ENCODE measurements around the gene MARK3.

The MARK3 gene

DNA sequence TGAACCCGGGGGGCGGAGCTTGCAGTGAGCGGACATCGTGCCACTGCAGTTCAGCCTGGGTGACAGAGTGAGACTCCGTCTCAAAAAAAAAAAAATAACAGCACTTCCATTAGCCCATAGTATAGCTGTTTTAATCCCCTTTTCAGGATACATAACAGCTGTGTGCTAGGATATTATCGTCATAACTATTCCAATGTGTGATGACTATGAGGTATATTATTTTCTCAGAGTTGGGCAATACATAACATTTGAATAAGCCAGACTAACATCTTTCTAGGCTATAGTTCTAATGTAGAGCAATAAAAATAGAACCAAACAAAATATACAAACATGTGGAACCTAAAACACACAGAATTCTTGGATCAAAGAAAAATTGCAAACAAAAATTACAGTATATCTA lies 57.1 kb downstream of the MARK3 start:
- DNase-seq = no peak

DNA sequence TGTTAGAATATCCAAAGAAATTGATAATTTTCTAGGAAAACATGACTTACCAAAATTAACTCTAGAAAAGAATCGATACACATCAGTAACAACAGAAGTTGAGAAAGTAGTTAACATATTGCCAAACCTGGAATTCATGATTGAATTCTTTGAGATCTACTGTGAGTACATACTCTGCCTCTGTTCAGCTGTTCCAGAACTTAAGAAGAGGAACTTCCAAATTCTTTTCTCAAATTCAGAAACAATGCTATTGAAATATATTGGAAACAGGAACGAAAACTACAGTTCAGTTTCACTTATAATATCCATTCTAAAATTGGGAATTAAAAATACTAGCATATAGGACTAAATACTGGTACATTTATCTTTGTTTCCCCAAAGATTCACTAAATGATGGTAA lies 57.9 kb downstream of the MARK3 start:
- DNase-seq = no peak

DNA sequence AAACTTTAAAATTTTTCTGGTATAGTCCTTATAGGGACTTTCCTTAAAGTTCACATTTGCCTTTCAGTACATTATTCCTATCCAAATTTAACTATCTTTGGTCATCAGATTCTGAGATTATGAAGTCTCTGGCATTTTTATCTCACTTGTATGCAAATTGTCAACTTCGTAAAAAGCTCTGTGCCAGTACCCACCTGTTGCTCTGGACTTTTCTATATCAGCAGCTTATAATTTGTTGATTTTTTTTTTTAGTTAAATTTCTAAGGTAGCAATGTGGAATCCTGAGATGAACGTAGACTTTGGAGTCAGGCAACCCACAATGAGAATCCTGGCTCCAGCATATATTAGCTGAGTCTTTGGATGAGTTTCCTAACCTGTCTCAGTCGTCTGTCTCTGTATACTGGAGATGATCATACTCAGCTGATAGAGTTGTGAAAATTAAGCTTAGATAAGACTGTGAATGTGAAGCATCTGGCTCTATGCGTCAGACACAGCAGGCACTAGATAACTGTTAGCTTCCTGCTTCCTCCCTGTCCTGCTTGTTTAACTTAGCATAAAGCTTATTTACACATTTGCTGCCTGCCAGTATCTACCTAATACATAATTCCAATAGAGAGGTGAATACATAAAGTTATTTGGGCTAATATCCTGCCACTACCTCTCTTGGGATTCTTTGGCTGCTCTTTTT lies 59.8 kb downstream of the MARK3 start:
- no peak for DNase-seq

DNA sequence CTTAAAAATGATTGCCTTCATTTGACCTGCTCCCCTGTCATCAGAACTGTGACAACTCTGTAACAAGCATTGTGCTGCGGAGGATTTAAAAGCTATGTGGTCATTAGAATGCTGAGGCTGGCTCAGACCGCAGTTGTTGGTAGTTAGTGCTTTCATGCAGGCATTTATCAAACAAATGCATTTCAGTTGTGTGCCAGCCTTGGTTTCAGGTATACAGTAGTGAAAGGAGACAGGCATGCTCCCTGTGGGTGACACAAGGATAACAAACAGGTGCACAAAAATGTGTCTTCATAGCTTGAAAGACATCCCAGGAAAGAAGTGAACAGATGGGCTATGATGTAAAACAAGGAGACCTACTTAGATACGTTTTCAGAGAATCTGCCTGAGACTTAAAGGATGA lies 60.6 kb downstream of the MARK3 start:
- DNase-seq = no peak

DNA sequence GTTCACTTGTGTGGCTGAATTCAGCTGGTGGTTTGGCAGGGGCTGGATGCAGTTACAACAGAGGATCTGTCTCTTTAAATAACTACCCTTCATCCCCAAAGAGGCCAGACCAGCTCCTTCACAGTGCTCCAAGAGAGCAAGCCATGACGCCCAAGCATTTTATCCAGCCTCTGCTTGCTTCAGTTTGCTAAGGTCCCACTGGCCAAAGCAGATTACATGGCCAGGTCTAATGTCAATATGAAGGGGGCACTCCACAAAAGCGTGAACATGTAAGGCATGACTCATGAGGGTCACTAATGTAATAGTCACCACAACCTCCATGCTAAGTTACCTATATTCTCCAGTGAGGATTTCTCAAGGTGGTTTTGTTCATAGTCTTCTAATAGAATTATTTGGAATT lies 62.9 kb downstream of the MARK3 start:
- DNase-seq = no peak

DNA sequence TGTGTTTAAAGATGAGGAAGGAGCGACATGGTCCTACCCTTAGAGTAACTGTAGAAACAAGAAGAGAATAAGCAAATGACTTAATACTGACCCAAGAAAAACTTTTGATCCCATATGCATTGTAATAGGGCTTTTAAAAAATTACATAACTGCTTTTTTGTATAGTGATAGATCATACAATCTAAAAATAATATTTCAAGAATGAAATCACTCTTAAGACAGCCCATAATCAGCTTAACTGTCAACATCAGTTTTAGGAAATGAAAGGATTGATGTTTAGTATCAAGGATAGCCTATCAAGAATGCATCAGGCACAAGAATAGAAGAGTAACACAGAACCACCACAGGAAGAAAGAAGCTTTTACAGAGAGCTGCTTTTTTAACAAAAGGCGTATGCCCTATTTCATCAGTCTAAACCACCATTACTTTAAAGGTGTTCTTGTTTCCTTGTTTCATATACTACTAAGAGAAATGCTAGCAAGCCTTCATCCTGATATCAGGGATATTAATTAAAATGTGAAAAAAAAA lies 64.5 kb downstream of the MARK3 start:
- no peak for DNase-seq

DNA sequence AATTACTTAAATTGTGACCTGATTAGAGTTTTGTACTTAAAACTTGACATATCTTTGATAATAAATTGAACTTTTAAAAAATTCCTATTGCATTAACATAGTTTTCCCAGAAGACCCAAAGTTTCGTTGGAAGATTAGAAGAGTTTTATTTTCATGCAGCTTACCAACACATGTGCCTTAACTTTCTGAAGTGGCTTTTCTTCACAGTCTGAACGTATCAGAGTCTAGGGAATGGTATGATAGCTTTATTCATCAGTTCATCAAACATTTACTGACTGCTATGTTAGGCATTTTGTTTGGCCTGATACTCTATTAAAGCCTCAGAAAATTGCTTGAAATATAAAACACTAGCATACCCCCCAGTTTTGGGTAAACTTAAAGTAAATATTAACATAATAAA lies 65.2 kb downstream of the MARK3 start:
- DNase-seq = no peak

DNA sequence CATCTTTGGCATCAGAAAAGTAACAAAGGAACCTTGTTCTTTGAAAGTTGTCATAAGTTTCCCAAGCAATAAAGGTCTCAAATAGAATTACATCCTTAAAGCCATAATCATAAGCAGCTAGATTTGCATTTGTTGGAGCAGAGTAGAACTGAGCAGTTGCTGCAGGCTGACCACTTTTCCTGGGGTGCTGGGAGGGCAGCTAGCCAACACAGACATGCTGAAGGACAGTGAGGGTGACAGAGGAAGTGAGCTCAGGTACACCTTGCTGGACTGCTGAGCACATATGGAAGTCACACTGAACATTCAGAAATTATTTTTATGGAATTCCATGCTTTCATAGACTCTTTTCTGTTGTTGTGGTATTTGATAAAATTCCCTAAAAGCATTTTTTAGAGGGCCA lies 66.2 kb downstream of the MARK3 start:
- DNase-seq = no peak

DNA sequence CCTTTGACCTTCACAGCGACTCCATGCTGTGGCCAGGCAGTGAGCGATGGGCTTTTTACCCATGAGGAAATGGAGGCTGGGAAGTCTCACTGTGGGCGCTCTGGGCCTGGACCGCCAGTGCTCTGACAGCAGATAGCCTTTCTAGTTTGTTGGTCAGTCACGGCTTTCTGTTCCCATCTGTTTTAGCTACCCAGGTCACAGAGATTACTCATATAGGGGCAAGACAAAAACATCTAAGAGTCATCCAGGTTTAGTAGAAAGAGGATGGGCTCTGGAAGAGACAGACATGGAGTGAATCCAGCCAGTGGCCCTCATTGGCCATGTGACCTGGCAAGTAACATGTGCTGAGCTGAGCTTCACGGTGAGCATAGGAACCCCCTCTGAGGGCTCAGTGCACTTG lies 68.6 kb downstream of the MARK3 start:
- DNase-seq = no peak

DNA sequence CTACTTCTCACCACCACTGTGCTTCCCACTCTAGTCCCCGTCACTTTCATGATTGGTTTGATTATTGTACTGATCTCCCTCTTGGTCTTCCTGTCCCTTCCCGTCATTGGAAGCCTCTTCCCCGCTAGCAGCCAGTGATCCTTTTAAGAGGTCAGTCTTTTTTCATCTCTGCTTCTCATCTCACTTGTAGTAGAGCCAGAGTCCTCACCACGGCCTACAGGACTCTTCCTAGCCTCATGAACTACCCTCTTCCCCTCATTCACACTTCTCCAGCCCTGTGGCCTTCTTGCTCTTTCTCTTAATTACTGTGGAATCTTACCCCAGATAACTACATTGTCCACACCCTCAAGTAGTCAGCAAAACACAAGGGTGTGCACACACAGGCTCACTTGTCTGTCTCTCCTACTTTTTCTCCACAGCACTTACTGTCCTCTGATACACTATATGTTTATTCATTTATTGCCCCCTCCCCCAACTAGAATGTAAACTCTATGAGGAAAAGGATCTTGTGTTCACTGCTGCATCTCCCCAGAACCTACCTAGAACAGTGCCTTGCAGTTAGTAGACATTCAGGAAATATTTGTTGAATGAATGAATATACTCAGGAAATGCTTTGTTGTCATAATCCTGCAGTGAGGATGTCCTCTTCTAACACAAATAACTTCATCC lies 71.1 kb downstream of the MARK3 start:
- DNase-seq = no peak

DNA sequence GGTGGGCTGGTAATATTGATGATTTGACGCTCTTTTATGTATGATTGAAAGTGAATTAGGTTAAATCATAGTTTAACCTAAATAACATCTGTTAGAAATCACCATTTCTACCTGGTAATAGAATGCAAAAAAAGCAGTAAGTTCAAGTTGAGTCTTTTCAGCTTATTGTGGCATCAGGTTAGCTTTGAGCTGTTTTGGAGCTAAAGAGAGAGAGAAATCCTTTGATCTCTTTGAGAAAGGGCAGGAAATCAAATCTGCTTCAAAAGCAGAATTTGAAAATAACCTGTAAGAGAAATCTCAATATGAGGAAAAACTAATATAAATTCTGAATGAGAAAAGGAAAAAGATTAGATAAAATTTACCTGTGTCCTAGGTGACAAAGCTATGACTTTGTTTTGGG lies 75.2 kb downstream of the MARK3 start:
- DNase-seq = no peak

DNA sequence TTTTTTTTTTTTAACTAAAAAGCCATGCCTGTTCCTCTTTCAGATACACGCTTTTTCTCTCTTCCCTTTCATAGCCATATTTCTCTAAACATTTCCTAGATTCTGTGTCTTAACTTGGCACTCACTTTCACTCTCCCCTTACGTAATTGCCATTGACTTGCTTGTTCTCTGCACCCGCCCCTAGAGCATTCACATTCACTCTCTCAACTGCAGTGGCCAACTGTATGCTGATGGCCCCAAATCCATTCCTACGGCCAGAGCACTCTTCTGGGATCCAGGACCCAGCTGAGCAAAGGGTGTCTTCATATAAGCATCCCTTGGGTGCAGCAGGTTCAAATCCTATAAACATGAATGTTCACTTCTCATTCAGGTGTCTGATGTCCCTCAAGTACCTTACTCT lies 77.9 kb downstream of the MARK3 start:
- DNase-seq = no peak

DNA sequence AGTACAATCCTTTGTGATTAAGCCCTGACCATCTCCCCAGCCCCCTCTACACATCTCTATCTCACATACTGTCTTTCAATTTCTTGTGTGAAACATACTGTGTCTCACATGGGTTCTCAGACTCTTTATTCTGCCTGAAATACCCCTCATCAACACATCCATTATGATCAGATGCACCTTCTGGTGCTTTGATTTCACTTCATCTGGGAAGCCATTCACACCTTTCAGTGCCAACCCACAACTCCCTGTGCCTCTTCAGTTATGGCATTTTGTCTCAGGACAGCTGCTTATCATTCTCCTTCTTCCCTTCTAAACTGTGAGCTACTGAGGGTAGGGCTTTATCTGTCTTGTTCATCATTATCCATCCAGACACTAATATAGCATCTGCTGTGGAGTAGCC lies 78.6 kb downstream of the MARK3 start:
- DNase-seq = no peak

DNA sequence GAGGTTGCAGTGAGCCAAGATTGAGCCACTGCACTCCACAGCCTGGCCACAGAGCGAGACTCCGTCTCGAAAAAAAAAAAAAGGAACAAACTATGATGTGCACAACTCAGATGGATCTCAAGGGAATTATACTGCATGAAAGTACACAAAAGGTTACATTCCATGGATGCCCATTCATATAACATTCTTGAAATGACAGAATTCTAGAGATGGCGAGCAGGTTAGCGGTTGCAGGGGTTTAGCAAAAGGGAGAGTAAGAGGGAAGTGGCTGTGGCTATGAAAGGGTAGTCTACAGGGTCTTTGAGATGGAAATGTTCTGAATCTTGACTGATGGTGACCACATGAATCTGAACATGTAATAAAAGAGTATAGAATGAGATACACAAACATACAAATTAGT lies 87.7 kb downstream of the MARK3 start:
- no peak for DNase-seq

DNA sequence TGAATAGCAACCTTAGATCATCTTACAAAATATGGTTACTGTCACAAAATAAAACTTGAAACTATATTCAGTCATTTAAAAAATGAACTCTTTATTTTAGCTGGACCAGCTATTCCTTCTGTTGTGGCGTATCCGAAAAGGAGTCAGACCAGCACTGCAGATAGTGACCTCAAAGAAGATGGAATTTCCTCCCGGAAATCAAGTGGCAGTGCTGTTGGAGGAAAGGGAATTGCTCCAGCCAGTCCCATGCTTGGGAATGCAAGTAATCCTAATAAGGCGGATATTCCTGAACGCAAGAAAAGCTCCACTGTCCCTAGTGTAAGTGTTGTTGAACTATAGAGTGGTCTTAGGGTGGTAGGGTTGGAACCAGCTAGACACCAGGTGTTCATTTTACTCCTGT lies 89.7 kb downstream of the MARK3 start:
- DNase-seq = no peak

DNA sequence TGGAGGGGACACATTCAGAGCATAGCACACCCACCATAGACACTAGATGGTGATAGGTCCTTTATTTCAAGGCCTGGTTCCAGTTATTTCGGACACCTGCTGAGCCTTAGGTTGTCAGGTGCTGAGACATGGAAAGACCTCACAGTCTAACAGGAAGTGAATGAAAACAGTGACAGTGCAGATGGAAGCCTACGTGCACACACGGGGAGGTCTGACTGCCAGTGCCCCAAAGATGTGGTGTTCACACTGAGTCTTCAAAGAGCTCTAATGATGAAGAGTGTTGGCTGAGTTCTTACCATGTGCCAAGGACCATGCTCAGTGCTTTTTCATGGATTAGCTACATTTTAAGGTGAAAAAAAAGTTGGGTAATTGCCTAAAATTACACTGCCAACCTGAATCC lies 90.8 kb downstream of the MARK3 start:
- DNase-seq = no peak

DNA sequence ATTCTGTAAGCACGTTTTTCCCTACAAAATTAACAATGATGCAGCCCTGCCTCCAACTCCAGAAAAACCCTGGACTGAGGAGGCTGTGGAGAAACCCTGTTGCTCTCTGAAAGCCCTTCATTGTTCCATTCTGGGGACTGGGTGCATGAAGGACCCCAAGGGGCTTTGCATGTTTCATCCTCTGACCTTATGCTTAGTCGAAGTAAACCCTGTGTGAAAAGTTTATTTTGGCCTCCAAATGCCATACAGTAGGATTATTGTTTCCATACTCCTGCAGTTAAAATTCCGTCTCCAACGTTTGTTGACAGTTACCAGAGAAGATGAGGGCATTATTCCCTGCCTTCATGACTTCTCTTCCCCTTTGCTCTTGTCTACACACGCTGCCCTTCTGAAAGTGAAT lies 91.4 kb downstream of the MARK3 start:
- DNase-seq = no peak

DNA sequence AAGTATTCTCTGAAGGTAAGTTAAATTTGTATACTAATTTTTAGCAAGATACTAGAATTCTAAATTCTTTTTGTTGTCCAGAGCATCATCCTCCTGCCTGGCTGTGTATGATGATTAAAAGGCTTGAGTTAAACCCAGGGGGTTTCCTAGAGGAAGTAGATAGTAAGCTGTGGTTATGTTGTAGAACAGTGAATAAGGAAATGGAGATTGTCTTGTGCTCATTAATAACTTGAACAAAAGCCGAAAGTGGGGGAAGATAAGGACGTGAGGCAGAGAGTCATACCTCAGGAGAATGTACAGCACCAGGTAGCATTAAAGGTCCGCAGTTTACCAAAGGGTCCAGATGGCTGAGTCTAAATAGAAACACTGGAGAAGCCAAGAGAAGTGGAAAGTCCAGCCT lies 95.4 kb downstream of the MARK3 start:
- DNase-seq = no peak

DNA sequence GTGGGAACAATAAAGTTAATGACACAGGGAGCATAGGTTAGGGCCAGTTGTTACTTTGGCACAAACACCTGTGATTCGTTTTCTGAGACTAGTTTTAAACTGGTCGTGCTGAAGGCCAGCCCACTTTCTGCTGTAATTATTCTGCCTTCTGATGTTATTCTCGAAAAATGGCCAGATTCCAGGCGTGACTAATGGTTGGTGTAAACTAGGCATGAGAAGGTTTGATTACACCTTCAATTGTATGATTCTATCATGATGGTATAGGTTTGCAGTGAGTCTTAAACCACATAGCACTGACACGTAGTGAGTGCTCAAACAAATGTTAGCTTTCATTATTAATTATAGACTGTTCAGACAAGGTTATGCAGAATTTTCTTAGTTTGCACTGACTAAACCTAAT lies 98.4 kb downstream of the MARK3 start:
- no peak for DNase-seq

DNA sequence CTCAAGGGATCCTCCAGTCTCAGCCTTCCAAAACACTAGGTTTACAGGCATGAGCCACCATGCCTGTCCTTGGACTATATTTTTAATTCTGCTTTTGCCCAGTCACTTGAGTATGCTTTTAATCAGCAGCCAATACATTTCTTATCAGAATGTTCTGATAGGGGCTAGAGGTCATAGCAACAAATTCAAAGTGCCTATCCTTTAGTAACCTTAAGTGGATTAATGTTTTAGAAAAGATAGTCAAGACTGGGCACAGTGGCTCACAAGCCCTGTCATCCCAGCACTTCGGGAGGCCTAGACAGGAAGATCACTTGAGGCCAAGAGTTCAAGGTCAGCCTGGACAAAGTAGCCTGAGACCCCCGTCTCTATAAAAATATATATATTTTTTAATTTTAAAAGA lies 100.3 kb downstream of the MARK3 start:
- DNase-seq = no peak

DNA sequence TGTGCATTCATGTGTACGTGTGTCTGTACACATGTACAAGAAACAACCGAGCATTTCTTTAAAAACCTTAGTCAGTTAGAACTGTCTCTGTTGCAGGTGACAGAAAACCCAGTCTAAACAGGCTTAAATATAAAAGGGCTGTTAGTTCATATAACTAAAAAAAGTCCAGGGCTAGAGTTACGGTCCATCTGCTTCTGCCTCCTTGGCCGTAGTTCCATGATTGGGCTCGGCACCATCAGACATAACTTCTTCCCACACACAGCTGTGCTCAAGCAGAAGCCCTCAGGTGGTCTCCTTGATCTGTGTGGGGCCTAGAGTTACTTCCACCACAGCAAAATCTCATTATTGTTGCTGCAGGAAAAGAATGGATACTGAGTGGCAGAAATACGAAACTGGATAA lies 102.9 kb downstream of the MARK3 start:
- no peak for DNase-seq

DNA sequence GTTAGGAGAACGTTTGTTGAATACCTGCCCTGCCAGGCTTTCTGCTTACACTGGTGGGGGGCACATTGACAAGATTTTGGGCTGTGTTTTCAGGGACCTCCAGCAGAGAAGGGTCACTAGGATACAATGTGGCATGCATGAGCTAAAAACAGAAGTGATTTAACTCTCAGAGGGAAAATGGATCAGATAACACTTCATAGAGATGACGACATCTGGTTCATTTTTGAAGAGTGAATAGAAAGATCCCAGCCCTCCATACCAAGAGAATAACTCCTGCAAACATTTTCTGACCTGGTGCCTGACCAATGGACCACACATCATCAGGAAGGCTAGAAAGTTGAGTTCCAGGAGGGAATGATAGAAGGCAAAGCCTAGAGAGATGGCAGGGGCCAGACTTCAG lies 103.7 kb downstream of the MARK3 start:
- no peak for DNase-seq

DNA sequence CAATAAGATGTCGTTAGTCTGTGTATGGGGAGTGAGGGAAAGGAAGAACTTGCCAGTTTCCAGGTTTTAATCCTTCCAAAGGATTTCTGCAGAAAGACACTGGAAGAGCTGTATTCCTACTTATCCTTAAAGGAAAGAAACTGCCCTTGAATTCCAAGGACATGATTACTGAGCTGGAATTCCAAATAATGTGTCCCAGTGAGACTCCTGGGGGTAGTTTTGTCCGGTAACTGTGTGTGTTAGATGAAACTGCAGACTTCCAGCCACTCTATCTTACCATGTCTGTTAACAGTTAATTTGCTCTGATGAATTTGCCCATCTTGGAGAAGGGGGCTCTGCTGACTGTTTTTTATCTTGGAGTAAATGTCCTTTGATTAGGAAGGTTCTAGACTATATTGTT lies 104.4 kb downstream of the MARK3 start:
- no peak for DNase-seq

DNA sequence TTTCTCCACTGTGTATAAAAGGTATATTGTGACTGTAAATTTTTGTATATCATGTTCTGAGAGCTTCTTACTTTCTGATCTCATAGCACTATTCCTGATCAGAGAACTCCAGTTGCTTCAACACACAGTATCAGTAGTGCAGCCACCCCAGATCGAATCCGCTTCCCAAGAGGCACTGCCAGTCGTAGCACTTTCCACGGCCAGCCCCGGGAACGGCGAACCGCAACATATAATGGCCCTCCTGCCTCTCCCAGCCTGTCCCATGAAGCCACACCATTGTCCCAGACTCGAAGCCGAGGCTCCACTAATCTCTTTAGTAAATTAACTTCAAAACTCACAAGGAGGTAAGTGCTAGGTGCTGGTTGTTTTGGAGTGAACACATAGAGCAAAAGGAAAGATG lies 106.5 kb downstream of the MARK3 start:
- no peak for DNase-seq

Data from stimulated activated CD4-positive, alpha-beta T cell treated with anti-CD3 and anti-CD28 coated beads, Interleukin-2, amount 100 ng/mL, for 24 hours (primary cell).